Uterus (tissue), 4 donors: Measurements from ENCODE around the gene TSPAN18. TPM values are rescaled to one million over a fixed set of nuclear protein-coding genes. Genes with fewer than 3 reads are reported as not detected.

ENCODE experiments used
- DNase-seq, 2 donors: peaks; one replicate each; pipeline ENCODE4 v3.0.0-alpha.2; 2019 to 2020
- H3K27ac ChIP-seq, 2 donors: fragments of 200-600 bp; sonication (generic); 1 replicate in 1 of 2; 2 replicates in 1 of 2; pipeline ENCODE4 v1.5.1; 2016 to 2018
- H3K27me3 ChIP-seq, 2 donors: fragments of 200-600 bp; sonication (generic); one replicate each; pipeline ENCODE4 v1.5.1; 2018 to 2019; ENCODE audit warnings: control low read depth in 1 of 2
- H3K36me3 ChIP-seq, 2 donors: fragments of 200-600 bp; sonication (generic); one replicate each; pipeline ENCODE4 v1.5.1; 2019; ENCODE audit warnings: control low read depth in 1 of 2
- H3K4me1 ChIP-seq, 2 donors: fragments of 200-600 bp; sonication (generic); one replicate each; pipeline ENCODE4 v1.5.1; 2018 to 2019; ENCODE audit warnings: control low read depth in 1 of 2
- H3K4me3 ChIP-seq, 2 donors: fragments of 200-600 bp; sonication (generic); 1 replicate in 1 of 2; 2 replicates in 1 of 2; pipeline ENCODE4 v1.5.1; 2018 to 2019; ENCODE audit warnings: mild to moderate bottlenecking in 1 of 2
- H3K9me3 ChIP-seq, 2 donors: fragments of 200-600 bp; sonication (generic); one replicate each; pipeline ENCODE4 v1.5.1; 2019; ENCODE audit warnings: control low read depth in 1 of 2
- CTCF ChIP-seq, 4 experiments: fragments of 200-600 bp in 2 of 4; fragments of 450-650 bp in 2 of 4; sonication (generic) in 2 of 4; IDR thresholded peaks; one replicate each; pipeline ENCODE4 v1.5.1; 2016 to 2019; ENCODE audit warnings: antibody characterized with exemption in 4 of 4, mild to moderate bottlenecking in 2 of 4, moderate library complexity in 1 of 4
- POLR2A ChIP-seq, 2 donors: fragments of 450-650 bp; IDR thresholded peaks; one replicate each; pipeline ENCODE4 v1.6.1; 2016; ENCODE audit warnings: antibody characterized with exemption in 2 of 2, mild to moderate bottlenecking in 1 of 2, moderate library complexity in 1 of 2
- intact Hi-C: fragments of 100-400 bp; cut with DNase I; formaldehyde crosslinking; loops from one replicate; pipeline ENCODE4 v1.15.1; 2023; ENCODE audit warnings: low total_unique reads
- total RNA-seq, 4 donors: library from RNA; depleted of rRNA in 3 of 4; stranded (reverse); fragments of >200 nt in 3 of 4; gene quantifications; one replicate each; pipeline versions ENCODE4 v1.1.0 to v1.2.4, GENCODE V29; 2014 to 2023
- donor health status: DM: yes; HTN: yes; CAD: no.

The TSPAN18 gene
- total RNA-seq, 4 donors from 2014 or later, result 1.2 to 117 (median 20.1) TPM

GRCh38 chr11:44730775-44731174 lies 4.0 kb downstream of the TSPAN18 start:
- Histone ChIP-seq H3K9me3 (no peaks in the 10 kb centered on the region), H3K4me3 (no peak overlapping the region), H3K27me3 (no peaks in the 10 kb centered on the region), H3K27ac (peak overlapping the region; percentile 5 to 58), H3K4me1 (peaks cover 0 to 3% of the 10 kb centered on the region in 2 donors), H3K36me3 (no peaks in the 10 kb centered on the region)
- TF ChIP-seq CTCF (IDR thresholded peaks at IDR 0.05), result no peak
- no peak for TF ChIP-seq POLR2A (IDR thresholded peaks at IDR 0.05)
- no peak for DNase-seq
- intact Hi-C loops, result no loop called here

GRCh38 chr11:44731685-44732430 lies 5.1 kb downstream of the TSPAN18 start:
- Histone ChIP-seq H3K27ac (peak overlapping the region; percentile 27 to 61), H3K27me3 (no peaks in the 10 kb centered on the region), H3K4me3 (no peak overlapping the region), H3K9me3 (no peaks in the 10 kb centered on the region), H3K4me1 (peaks cover 0 to 3% of the 10 kb centered on the region in 2 donors), H3K36me3 (no peaks in the 10 kb centered on the region)
- DNase-seq, result no peak
- TF ChIP-seq POLR2A (IDR thresholded peaks at IDR 0.05) (no peak), CTCF (IDR thresholded peaks at IDR 0.05) (no peak)
- intact Hi-C loops, result no loop called here

GRCh38 chr11:44732564-44732963 lies 5.8 kb downstream of the TSPAN18 start:
- Histone ChIP-seq H3K4me3 (no peak overlapping the region), H3K36me3 (no peaks in the 10 kb centered on the region), H3K27me3 (no peaks in the 10 kb centered on the region), H3K9me3 (no peaks in the 10 kb centered on the region), H3K4me1 (peaks cover 0 to 3% of the 10 kb centered on the region in 2 donors), H3K27ac (peak overlapping the region; percentile 27 to 61)
- intact Hi-C loops, result no loop called here
- no peak for DNase-seq
- no peak for TF ChIP-seq CTCF (IDR thresholded peaks at IDR 0.05)
- no peak for TF ChIP-seq POLR2A (IDR thresholded peaks at IDR 0.05)

GRCh38 chr11:44733877-44734276 lies 7.1 kb downstream of the TSPAN18 start:
- TF ChIP-seq POLR2A (IDR thresholded peaks at IDR 0.05) (no peak), CTCF (IDR thresholded peaks at IDR 0.05) (no peak)
- no peak for DNase-seq
- intact Hi-C loops, result no loop called here
- Histone ChIP-seq H3K4me3 (no peak overlapping the region), H3K4me1 (peaks cover 0 to 3% of the 10 kb centered on the region in 2 donors), H3K9me3 (no peaks in the 10 kb centered on the region), H3K27me3 (no peaks in the 10 kb centered on the region), H3K36me3 (no peaks in the 10 kb centered on the region), H3K27ac (no peak overlapping the region)

GRCh38 chr11:44734843-44735381 lies 8.2 kb downstream of the TSPAN18 start:
- Histone ChIP-seq H3K27me3 (no peaks in the 10 kb centered on the region), H3K4me3 (no peak overlapping the region), H3K27ac (peak overlapping the region; percentile 14 to 15), H3K9me3 (no peaks in the 10 kb centered on the region), H3K36me3 (no peaks in the 10 kb centered on the region), H3K4me1 (peaks cover 0 to 3% of the 10 kb centered on the region in 2 donors)
- TF ChIP-seq POLR2A (IDR thresholded peaks at IDR 0.05) (no peak), CTCF (IDR thresholded peaks at IDR 0.05) (no peak)
- no peak for DNase-seq
- intact Hi-C loops, result no loop called here
